NCI-H345 (cell line): Measurements from ENCODE around the gene EMILIN1.
A peak's percentile ranks its signal among the peaks of the same experiment; 100 is the strongest.

Source experiments
- DNase-seq: peaks from one replicate; lab custom pipeline; 2025; lab: John Stamatoyannopoulos, UW

EMILIN1 gene

DNA sequence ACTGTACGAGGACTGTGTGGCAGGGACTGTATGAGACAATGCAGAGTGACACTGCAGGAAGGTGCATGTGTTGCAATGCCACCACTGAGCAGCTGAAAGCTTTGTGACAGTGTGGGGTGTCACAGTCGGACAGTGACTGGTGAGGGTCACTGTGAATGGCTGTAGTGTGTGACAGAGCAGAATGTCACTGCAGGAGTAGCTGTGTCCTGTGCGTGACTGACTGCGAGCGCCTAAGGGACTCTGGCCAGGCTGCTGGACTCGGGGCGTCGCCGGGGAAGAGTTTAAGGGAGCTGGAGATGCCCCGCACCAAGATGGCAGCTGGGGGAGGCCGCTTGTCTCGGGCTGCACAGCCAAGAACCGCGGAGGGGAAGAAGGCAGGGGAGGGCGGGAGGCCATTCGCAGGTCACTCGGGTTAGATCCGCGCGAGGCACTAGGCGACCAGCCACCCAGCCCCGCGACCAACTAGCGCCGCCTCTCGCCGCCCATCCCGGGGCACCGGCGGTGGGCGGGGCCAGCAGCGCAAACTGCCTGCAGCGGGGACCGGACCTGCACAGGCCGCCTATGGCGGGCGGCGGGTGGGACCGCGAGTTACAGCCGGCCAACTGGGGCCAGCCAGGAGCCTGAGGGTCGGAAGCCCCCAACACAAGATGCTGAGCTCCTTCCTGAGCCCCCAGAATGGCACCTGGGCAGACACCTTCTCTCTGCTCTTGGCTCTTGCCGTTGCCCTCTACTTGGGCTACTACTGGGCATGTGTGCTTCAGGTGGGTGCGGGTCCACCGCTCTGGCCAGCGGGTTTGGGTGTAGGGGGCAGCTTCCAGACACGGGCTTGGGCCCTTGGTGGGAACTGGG is 45.1 kb downstream of the EMILIN1 start, which contains the start of gene ABHD1:
TSS of gene ABHD1 (plus strand) at position 514 of the 849 bp plus-strand sequence. CDS start at position 648, 134 bp downstream.
- peak; percentile 50 for DNase-seq

DNA sequence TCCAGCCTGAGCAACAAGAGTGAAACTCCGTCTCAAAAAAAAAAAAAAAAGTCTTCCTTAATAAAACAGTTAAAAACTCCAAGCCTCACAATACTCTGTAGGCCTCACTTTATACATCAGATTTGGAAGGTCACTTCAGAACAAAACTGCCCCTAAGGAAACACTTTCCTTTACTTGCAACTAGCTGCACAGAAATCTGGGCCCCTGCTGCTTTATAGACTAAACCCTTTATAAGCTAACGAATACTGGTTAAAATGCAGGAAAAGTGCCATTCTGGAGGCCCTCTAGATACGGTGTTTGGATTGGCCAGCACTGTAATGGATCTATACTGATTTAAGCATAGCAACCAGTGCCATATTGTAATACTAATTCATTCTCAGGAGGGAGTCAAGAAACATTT is 46.7 kb downstream of the EMILIN1 start:
- DNase-seq, result no peak

DNA sequence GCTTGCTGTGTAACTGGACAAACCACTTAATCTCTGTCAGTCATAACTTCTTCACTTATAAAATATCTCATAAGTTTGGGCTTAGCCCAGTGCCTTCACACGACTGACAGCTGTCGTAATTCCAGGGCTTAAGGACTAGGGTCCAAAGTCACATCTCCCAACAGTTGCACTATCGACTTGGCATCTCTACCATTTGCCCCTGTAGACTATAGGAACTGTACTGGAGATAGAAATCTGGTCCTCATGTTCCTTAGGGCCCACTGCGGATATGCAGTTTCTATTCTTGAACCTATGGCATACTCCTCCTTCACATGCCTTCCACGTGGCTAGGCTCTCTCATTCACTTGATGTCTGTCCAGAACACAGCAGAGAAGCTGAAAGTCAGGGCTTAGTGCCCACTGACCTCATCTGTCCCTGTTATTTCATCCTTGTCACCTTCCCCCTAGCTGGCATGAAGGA is 47.9 kb downstream of the EMILIN1 start:
- DNase-seq, result no peak

DNA sequence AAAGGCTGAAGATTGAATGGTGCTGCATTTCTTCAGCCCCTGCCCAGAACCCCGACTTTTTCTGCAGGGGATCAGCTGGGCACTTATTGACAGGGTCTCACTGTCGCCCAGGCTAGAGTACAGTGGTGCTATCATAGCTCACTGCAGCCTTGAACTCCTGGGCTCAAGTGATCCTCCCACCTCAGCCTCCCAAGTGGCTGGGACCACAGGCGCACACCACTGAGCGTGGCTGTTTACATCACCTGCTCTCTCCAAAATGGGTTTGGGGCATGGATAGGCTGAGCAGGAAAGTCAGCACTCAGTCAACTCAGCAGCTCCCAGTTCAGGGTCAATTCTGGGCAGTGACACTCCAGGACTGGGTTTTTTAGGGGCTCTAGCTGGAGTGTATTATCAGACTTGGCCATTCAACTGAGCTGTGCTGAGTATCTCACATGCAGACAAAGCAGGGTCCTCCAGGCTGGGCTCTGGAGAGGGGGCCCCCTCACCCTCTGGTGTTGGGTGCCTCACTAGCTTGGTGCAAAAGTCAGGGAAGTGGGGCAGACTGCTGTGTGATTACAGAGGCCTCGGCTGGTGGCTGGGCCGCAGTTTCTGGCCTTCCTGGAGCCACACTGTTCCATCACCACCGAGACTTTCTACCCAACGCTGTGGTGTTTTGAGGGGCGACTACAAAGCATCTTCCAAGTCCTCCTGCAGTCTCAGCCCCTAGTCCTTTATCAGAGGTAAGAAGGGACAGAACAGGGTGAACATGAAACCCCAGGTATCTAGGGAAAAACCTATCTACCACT is 49.7 kb downstream of the EMILIN1 start:
- DNase-seq, result no peak

DNA sequence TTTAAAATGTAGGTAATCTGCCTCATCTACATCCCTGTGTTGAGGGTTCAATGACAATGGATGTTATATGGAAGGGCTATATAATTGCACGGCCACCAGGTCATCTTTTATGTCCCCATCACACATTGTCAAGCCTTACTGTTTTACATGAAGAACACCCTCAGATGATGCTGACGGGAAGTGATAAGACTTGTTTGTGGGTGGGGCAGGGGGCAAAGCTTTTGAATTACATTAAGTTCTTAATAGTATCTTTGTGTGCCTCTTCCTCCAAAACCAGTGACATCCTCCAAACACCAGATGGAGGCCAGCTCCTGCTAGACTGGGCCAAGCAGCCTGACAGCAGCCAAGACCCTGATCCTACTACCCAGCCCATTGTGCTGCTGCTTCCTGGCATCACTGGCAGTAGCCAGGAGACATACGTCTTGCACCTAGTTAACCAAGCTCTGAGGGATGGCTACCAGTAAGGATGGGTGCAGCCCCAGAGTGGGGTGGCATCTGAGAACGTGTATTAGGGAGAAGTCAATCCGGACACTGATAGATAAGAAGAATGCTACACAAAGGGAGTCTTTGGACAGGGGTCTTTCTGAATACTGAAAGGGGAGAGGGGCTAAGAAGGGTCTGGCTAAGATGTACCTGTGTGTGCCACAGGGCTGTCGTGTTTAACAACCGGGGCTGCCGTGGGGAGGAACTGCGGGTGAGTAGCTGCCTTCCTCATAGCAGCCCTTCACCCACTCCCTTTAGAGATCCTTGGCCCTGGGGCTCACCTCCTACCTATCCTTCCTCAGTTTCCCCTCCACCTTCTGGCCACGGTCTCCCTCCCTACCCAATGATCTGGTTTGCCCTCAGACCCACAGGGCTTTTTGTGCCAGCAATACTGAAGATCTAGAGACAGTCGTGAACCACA is 50.5 kb downstream of the EMILIN1 start:
- DNase-seq, result no peak

DNA sequence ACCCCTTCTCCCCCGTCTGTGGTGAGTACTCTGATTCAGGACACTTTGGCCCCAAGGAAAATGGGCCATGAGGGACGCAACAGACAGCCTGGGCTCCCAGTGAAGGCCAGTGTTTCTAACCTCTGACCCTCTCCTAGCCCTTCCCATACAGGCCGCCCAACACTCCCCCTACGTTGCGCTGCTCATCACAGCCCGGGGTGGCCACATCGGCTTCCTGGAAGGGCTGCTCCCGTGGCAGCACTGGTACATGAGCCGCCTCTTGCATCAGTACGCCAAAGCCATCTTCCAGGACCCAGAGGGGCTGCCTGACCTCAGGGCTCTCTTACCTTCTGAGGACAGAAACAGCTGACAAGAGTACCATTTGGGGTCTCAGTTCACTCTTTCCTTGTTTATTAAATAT is 52.0 kb downstream of the EMILIN1 start:
- no peak for DNase-seq

DNA sequence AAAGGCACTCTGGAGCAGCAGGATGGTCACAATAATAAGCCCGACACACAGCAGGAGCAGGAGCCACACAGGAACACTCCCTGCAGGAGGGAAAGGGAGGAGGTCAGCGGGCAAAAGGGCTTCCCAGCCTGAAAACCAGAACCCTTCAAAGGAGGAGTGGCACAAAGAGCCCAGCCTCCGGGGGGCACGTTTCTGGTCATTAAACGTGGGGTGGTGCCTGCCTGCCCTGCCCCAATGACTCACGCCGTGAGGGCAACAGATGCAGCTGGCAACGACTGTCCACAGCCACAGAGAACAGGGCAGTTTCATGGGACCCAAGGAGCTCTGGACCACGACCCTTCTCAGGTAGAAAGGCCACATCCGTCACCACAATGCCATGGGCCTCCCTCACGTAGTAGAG is 53.0 kb downstream of the EMILIN1 start:
- no peak for DNase-seq

DNA sequence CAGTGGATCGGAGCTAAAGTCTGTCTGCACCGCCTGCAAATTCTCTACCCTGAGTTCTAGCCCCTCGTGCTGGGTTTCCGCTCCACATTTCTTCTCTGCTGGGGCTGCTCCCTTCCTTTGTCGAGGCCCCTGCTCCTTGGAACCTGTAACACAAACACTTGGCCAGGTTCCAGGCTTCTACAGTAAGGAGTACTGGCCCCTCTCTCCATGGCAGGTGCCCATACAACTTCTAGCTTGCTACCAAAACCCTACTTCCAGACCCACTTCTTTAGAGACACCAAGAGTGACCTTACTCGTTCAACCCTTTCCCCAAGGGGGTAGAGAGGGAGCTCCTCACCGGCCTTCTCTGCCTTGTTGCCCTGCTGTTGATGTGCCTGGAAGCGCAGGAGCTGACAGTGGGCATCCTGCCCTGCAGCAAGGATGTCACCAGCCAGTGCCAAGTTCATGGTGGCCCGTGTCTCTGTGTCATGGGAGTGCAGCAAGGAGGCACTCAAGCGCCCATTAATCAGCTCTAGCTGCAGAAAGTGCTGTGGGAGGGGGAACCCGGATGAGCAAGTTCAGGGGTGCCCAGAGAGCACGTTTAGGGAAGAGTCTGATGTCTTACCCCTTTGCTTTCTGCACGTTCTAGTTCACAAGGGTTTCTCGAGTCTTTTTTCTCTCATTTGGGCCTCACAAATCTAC is 54.9 kb downstream of the EMILIN1 start:
- DNase-seq, result no peak

DNA sequence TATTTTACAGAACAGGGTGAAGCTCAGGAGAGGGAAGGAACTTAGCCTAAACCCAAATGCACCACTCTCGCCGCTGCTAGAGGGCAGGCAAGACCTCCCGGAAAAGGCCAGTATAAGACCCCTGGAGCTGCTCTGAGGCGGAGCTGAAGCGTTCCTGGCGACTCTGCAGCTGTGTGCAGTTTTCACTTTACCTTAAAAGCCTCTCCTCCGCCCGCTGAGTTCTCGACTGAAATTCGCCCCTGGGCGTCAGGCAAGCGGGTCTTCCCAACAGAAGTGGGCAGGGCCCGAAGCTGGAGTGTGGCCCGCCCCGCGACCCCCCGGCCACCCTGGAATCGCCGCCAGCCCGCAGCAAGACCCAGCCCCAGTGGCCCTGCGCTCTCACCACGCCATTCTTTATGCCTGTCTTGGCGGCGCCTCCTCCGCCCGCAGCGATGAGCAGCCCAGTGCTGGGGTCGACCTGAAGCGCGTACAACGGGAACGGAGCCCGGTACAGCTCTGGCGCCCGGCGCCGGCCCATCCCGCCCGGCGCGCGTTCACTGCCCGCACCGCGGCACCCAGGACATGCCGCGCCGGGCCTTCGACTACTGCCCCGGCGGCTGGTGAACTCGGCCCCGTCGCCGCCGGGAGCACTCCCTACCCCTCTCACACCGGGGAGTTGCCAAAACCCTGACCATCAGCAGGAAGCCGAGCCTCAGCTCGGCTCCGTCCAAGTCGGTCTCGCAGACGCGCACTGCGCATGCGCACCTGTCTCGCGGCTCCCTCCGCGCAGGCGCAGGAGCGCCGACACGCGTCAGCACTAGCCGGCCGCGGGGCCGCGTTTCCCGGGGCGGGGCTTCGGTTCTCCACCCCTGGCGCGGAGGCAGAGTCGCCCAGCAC is 55.7 kb downstream of the EMILIN1 start, which contains the start of gene PREB:
TSS of gene PREB (minus strand) at position 732 of the 876 bp plus-strand sequence. CDS start at position 517, 215 bp downstream.
- peak; percentile 99 for DNase-seq

DNA sequence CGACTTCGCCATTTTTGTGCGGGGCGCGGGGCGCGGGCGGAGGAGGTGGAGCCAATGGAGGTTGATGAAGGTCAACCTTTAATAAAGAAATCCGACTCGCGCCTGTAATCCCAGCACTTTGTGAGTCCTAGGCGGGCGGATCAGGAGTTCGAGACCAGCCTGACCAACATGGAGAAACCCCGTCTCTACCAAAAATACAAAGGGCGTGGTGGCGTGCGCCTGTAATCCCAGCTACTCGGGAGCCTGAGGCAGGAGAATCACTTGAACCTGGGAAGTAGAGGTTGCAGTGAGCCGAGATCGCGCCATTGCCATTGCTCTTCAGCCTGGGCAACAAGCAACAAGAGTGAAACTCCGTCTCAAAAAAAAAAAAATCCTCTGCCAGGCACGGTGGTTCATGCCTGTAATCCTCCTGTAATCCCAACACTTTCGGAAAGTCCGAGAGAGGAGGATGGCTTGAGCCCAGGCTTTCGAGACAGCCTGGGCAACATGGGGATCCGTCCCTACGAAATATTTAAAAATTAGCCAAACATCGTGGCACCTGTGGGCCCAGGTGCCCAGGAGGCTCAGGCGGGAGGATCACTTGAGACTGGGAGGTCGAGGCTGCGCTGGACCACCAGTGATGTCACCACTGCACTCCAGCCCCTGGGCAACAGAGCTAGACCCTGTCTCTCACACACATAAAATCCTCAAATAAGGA is 56.5 kb downstream of the EMILIN1 start:
- no peak for DNase-seq

DNA sequence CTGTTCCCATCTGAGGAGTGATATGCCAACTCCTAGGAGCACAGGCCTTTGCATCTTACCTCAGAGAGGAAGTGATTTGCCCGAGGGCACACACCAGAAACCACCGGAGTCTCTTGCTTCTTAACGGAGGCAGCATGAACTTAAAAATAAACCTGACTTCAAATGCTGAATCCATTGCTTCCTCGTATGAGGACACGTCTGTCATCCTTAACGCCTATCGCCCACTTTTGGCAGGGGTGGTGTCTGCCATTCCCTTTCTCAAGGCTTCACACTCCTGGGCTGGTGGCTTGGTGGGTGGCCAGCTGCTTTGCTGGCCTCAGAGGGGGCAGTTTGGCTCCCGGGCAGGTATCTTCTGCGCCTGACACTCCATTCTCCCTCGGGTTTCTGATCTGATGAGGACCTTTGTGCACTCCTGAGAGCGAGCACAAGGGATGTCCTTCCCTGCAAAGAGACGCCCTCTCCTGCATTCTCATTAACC is 57.1 kb downstream of the EMILIN1 start:
- DNase-seq, result no peak
